HG02884 (cell line): ENCODE results near the gene ZNF724.
A peak's percentile ranks its signal among the peaks of the same experiment; 100 is the strongest.
"Not testable (repeated sequence)": the region's sequence is repeated elsewhere in the genome, so short reads cannot be mapped to it uniquely, and the experiment has no call there.

Experiments used
- ATAC-seq: cut with Tn5 transposase; IDR thresholded peaks from one replicate; pipeline ENCODE4 v1.9.1; 2021; ENCODE audit warnings: mild to moderate bottlenecking, moderate library complexity; ENCODE audit not compliant: unreplicated experiment

The ZNF724 gene

GRCh38 chr19:23249911-23250649, at the start of gene ZNF724:
Gene ZNF724, minus strand, starts transcription at chr19:23250394. Its CDS starts 152 bp downstream, at chr19:23250242.
- peak; percentile 99 for ATAC-seq

GRCh38 chr19:23294141-23294540, 43.9 kb upstream of the ZNF724 start:
- no peak for ATAC-seq

- not testable (repeated sequence) for ATAC-seq
These were observed 39.8 kb upstream of the ZNF724 start for GRCh38 chr19:23289966-23290365.

GRCh38 chr19:23287620-23288019, 37.4 kb upstream of the ZNF724 start:
- ATAC-seq = no peak

GRCh38 chr19:23286477-23286876, 36.3 kb upstream of the ZNF724 start:
- no peak for ATAC-seq

- no peak for ATAC-seq
These were observed 35.8 kb upstream of the ZNF724 start for GRCh38 chr19:23285948-23286347.

- ATAC-seq = not testable (repeated sequence)
These were observed 35.1 kb upstream of the ZNF724 start for GRCh38 chr19:23285326-23285725.

- ATAC-seq = no peak
These were observed 33.7 kb upstream of the ZNF724 start for GRCh38 chr19:23283925-23284324.

GRCh38 chr19:23281663-23282276, 31.6 kb upstream of the ZNF724 start:
- ATAC-seq = no peak

GRCh38 chr19:23278118-23278517, 27.9 kb upstream of the ZNF724 start:
- ATAC-seq = not testable (repeated sequence)

- ATAC-seq = peak; percentile 100
These were observed 23.6 kb upstream of the ZNF724 start for GRCh38 chr19:23273590-23274412.

- ATAC-seq = no peak
These were observed 22.9 kb upstream of the ZNF724 start for GRCh38 chr19:23273022-23273589.

GRCh38 chr19:23263870-23264590, 13.8 kb upstream of the ZNF724 start:
- no peak for ATAC-seq

- ATAC-seq = no peak
These were observed 13.2 kb upstream of the ZNF724 start for GRCh38 chr19:23263396-23263795.

- ATAC-seq = no peak
These were observed 12.7 kb upstream of the ZNF724 start for GRCh38 chr19:23262920-23263319.

GRCh38 chr19:23261496-23262020, 11.4 kb upstream of the ZNF724 start:
- no peak for ATAC-seq

GRCh38 chr19:23260956-23261355, 10.8 kb upstream of the ZNF724 start:
- no peak for ATAC-seq

GRCh38 chr19:23259961-23260360, 9.8 kb upstream of the ZNF724 start:
- ATAC-seq = no peak

GRCh38 chr19:23255700-23256099, 5.5 kb upstream of the ZNF724 start:
- no peak for ATAC-seq

- ATAC-seq = no peak
These were observed 4.1 kb upstream of the ZNF724 start for GRCh38 chr19:23254141-23254910.
